ENCODE results near the gene CBX7.

GRCh38 chr22:39185601-39186012, 33.1 kb upstream of the CBX7 start:
- TF ChIP-seq CTCF (IDR thresholded peaks at IDR 0.05) (peak in 3 of 6 experiments; percentile 25 to 32 (median 28)), POLR2A (IDR thresholded peaks at IDR 0.05) (no peak)

All from esophagus squamous epithelium (tissue), 4 donors.